Fibroblast of the aortic adventitia (primary cell): ENCODE measurements around the gene ZNF891. TPM values are rescaled to one million over a fixed set of nuclear protein-coding genes. Genes with fewer than 3 reads are reported as not detected.
A peak's percentile ranks its signal among the peaks of the same experiment; 100 is the strongest.

Source experiments
- DNase-seq: peaks from one replicate; pipeline ENCODE4 v3.0.0-alpha.2; 2010; ENCODE audit warnings: low read depth
- H3K4me3 ChIP-seq: 2 replicates; pipeline ENCODE4 v1.5.1; 2011; ENCODE audit warnings: low read depth, mild to moderate bottlenecking, control low read depth, low read length, moderate library complexity
- CTCF ChIP-seq: IDR thresholded peaks from 2 replicates; pipeline ENCODE4 v1.5.1; 2011; ENCODE audit warnings: mild to moderate bottlenecking, low read length, control low read depth, inconsistent platforms; ENCODE audit not compliant: insufficient read depth
- total RNA-seq: library from RNA; depleted of rRNA; stranded (reverse); fragments of >200 nt; gene quantifications from 2 replicates; pipeline ENCODE4 v1.2.3, GENCODE V29; 2012; ENCODE audit warnings: low replicate concordance

The ZNF891 gene
- total RNA-seq, 1 donor, result 1.9 TPM

GRCh38 chr12:133135747-133136146 lies 5.7 kb upstream of the ZNF891 start:
- H3K4me3 ChIP-seq, result no peak overlapping the region
- no peak for DNase-seq
- no peak for TF ChIP-seq CTCF

GRCh38 chr12:133130808-133131128 lies 694 bp upstream of the ZNF891 start:
- peak overlapping the region; percentile 90 for H3K4me3 ChIP-seq
- TF ChIP-seq CTCF, result no peak
- DNase-seq, result peak; percentile 20

GRCh38 chr12:133129368-133130037 lies 571 bp downstream of the ZNF891 start:
- peak; percentile 45 for DNase-seq
- TF ChIP-seq CTCF, result no peak
- peak overlapping the region; percentile 90 for H3K4me3 ChIP-seq

- H3K4me3 ChIP-seq, result no peak overlapping the region
- no peak for TF ChIP-seq CTCF
- no peak for DNase-seq
Observed at GRCh38 chr12:133124674-133125073, 5.4 kb downstream of the ZNF891 start.

GRCh38 chr12:133120385-133121191 lies 9.5 kb downstream of the ZNF891 start:
- H3K4me3 ChIP-seq, result no peak overlapping the region
- peak; percentile 4 for DNase-seq
- no peak for TF ChIP-seq CTCF

- no peak for TF ChIP-seq CTCF
- no peak for DNase-seq
- H3K4me3 ChIP-seq, result no peak overlapping the region
Observed at GRCh38 chr12:133108150-133108549, 21.9 kb downstream of the ZNF891 start.
